Heart left ventricle (tissue), 13 donors: ENCODE data around the gene MLLT10.

Source experiments
- CTCF ChIP-seq, 12 donors: fragments of 200-600 bp; sonication (generic) in 4 of 12; IDR thresholded peaks; one replicate each; pipeline versions ENCODE4 v1.5.0 to v1.8.0; 2018 to 2022; ENCODE audit warnings: antibody characterized with exemption in 12 of 12, mild to moderate bottlenecking in 5 of 12
- POLR2A ChIP-seq, 2 donors: fragments of 450-650 bp; IDR thresholded peaks; one replicate each; pipeline ENCODE4 v1.6.1; 2017; ENCODE audit warnings: antibody characterized with exemption in 2 of 2, mild to moderate bottlenecking in 2 of 2, moderate library complexity in 2 of 2
- donor health status: ischemic (EF 13 %, LVEDD 7.1; RV severe dilation, severe dysfunction).
- donor health status: DM: no; HTN: yes; CAD: no.
- donor health status: DM: no; HTN: no; CAD: no.
- donor health status: ischemic (EF 25% LVEDD 6.9; RV normal size, moderate dysfunction).
- donor health status: ischemic (EF 25% LVEDD 5.7; RV mildly dilated, moderate dysfunction).
- donor health status: ischemic (EF 35%, LVEDD 5.7; RV mildly dilated, moderate dysfunction).
- donor health status: nonischemic (EF 11% LVEDD 7.7; RV severe dilation, severe dysfunction).
- donor health status: DM: yes; HTN: yes; CAD: no.
- donor health status: PGD.
- donor health status: ischemic (EF 29% LVEDD 5.4; RV normal size, mild dysfunction).
- donor health status: nonischemic (EF 23%, LVEDD 6.1; RV moderate dilation, normal function).

DNA sequence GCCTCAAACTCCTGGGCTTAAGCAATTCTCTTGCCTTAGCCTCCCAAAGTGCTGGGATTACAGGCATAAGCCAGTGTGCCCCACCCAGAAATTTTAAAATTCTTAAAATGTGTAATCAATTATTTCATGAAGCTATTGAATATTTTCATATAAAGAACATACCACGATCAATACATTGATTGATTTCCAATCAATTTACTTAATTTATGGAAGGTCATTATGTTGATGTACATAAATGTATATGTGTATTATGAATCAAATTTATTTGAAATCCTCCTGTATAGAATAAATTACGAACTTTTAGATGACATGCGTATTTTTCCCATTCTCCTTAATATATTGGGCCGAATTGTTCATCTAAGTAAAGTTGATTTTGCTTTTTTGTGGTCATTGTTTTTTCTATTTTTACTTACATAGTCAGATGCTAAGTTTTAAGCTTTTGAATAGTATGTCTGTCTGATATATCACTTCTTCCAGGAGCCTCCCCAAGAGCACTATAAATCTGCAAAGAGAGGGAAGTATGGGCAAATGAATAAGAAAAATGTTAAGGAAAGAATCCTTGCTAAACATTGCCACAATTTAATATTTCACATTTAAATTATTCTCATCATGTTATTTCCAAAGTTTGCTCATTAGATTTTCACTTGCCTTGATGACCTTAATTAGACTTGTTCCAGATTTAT lies 43.9 kb upstream of the MLLT10 start:
- TF ChIP-seq CTCF (IDR thresholded peaks at IDR 0.05) (no peak), POLR2A (IDR thresholded peaks at IDR 0.05) (no peak)
